DOHH2 (cell line): ENCODE measurements around the gene TTLL8.

Experiments
- H3F3A ChIP-seq: fragments of 200-600 bp; sonication (generic), shearing (Covaris generic); 2 replicates; pipeline ENCODE4 v1.6.0; 2016; ENCODE audit warnings: antibody characterized with exemption, mild to moderate bottlenecking; ENCODE audit not compliant: control insufficient read depth, insufficient read depth
- H3K27ac ChIP-seq: fragments of 200-600 bp; sonication (generic); 2 replicates; pipeline ENCODE4 v1.5.1; 2014; ENCODE audit warnings: low read depth, mild to moderate bottlenecking, low read length, moderate library complexity
- H3K27me3 ChIP-seq: fragments of 200-600 bp; sonication (generic); 2 replicates; pipeline ENCODE4 v1.6.1; 2014; ENCODE audit warnings: mild to moderate bottlenecking, low read length, mixed read lengths; ENCODE audit not compliant: control insufficient read depth
- H3K36me3 ChIP-seq: fragments of 200-600 bp; sonication (generic); 2 replicates; pipeline ENCODE4 v1.6.1; 2014; ENCODE audit warnings: mild to moderate bottlenecking, low read length, moderate library complexity, mixed read lengths; ENCODE audit not compliant: control insufficient read depth
- H3K4me1 ChIP-seq: fragments of 200-600 bp; sonication (generic); 2 replicates; pipeline ENCODE4 v1.6.1; 2014; ENCODE audit warnings: mild to moderate bottlenecking, low read length, mixed read lengths; ENCODE audit not compliant: control insufficient read depth
- H3K4me2 ChIP-seq: fragments of 200-600 bp; sonication (generic); 2 replicates; pipeline ENCODE4 v1.6.0; 2014; ENCODE audit warnings: mild to moderate bottlenecking, low read length, moderate library complexity
- H3K4me3 ChIP-seq: fragments of 200-600 bp; sonication (generic); 2 replicates; pipeline ENCODE4 v1.5.1; 2014; ENCODE audit warnings: mild to moderate bottlenecking, low read length, mixed read lengths
- H3K79me2 ChIP-seq: fragments of 200-600 bp; sonication (generic); 2 replicates; pipeline ENCODE4 v1.6.1; 2014; ENCODE audit warnings: mild to moderate bottlenecking, low read length, mixed read lengths; ENCODE audit not compliant: control insufficient read depth
- H3K9me2 ChIP-seq: fragments of 200-600 bp; sonication (generic); replicated peaks from 2 replicates; pipeline ENCODE4 v1.6.1; 2014; ENCODE audit warnings: mild to moderate bottlenecking, low read length, mixed read lengths; ENCODE audit not compliant: control insufficient read depth
- H3K9me3 ChIP-seq: fragments of 200-600 bp; sonication (generic); 2 replicates; pipeline ENCODE4 v1.6.1; 2014; ENCODE audit warnings: antibody characterized with exemption, low read length, mixed read lengths; ENCODE audit not compliant: control insufficient read depth, insufficient read depth
- H4K20me1 ChIP-seq: fragments of 200-600 bp; sonication (generic); 2 replicates; pipeline ENCODE4 v1.6.0; 2014; ENCODE audit warnings: low read depth, mild to moderate bottlenecking, antibody characterized with exemption, low read length, moderate library complexity; ENCODE audit not compliant: control insufficient read depth, insufficient read depth
- EZH2phosphoT487 ChIP-seq: fragments of 200-600 bp; sonication (generic); IDR thresholded peaks from 2 replicates; pipeline ENCODE4 v1.6.1; 2017; ENCODE audit warnings: borderline replicate concordance, mild to moderate bottlenecking, antibody characterized with exemption, low read length, moderate library complexity, mixed read lengths
- TF ChIP-seq, protein P1 (sequence below): fragments of 200-600 bp; sonication (generic); IDR thresholded peaks from one replicate; pipeline ENCODE4 v1.5.1; 2014; ENCODE audit warnings: antibody characterized with exemption, mild to moderate bottlenecking, low read depth, low read length; ENCODE audit not compliant: poor library complexity, severe bottlenecking

Gene TTLL8

DNA sequence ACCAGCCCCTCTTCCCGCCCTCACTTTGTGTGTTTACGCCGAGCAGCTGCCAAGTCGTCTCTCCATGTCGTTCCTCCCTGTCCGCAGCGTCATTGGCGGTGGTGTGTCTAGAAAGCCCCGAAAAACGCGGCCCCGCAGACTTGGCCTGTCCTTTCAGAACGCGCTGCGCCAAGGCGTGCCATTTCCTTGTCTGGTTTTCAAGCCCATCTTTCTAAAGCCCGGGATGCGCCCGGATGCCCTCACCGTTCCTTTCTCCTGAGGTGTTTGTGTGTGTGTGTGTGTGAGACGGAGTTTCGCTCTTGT is 32.3 kb upstream of the TTLL8 start:
- no peak overlapping the region for H3K4me3 ChIP-seq
- TF ChIP-seq EZH2phosphoT487 = no peak
- TF ChIP-seq, protein P1, sequence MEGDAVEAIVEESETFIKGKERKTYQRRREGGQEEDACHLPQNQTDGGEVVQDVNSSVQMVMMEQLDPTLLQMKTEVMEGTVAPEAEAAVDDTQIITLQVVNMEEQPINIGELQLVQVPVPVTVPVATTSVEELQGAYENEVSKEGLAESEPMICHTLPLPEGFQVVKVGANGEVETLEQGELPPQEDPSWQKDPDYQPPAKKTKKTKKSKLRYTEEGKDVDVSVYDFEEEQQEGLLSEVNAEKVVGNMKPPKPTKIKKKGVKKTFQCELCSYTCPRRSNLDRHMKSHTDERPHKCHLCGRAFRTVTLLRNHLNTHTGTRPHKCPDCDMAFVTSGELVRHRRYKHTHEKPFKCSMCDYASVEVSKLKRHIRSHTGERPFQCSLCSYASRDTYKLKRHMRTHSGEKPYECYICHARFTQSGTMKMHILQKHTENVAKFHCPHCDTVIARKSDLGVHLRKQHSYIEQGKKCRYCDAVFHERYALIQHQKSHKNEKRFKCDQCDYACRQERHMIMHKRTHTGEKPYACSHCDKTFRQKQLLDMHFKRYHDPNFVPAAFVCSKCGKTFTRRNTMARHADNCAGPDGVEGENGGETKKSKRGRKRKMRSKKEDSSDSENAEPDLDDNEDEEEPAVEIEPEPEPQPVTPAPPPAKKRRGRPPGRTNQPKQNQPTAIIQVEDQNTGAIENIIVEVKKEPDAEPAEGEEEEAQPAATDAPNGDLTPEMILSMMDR = no peak
- no peaks in the 10 kb centered on the region for H4K20me1 ChIP-seq
- no peaks in the 10 kb centered on the region for H3K9me2 ChIP-seq
- H3K79me2 ChIP-seq = no peaks in the 10 kb centered on the region
- no peaks in the 10 kb centered on the region for H3K36me3 ChIP-seq
- no peak overlapping the region for H3K27ac ChIP-seq
- peaks cover 12% of the 10 kb centered on the region for H3K9me3 ChIP-seq
- no peaks in the 10 kb centered on the region for H3K4me1 ChIP-seq
- H3F3A ChIP-seq = no peaks in the 10 kb centered on the region
- peaks cover 4% of the 10 kb centered on the region; the same call in 1 of the 2 replicates for H3K27me3 ChIP-seq
- H3K4me2 ChIP-seq = no peak overlapping the region

DNA sequence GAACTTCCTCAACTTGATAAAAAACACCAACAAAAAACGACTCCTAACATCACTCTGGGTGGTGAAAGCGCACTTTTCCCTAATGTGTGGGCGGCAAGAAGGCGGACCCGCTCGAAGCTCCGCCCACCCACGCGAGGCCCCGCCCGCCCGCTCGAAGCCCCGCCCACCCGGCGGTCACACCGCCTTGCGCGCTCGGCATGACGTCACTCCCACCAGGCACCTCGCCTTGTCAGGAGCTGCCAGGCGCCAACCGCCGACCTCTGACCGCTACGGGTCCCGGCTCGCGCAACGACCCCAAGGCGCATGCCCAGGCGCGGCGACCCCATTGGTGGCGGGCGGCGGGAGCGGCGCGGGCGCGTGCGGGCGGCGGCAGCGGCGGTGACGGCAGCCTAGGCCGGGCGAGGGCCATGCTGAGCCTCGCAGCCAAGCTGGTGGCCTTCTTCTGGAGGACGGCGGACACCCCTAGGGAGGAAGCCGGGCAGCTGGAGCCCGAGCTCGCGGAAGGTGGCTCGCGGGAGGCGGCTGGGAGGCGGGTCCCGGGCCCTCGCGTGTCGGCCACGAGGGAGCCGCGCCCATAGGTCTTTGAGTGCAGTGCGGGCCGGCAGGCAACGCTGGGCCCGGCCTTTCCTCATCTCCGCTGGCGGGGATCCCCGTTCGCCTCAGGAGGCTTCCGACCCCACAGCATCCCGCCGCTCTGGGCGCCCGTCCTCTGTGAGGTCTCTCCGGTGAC is 31.7 kb upstream of the TTLL8 start, which contains the start of gene MOV10L1:
MOV10L1 (plus strand) TSS at position 325 of the 730 bp plus-strand sequence; CDS start at position 408, 83 bp downstream.
- H3K36me3 ChIP-seq = no peaks in the 10 kb centered on the region
- H3K9me3 ChIP-seq = peaks cover 12% of the 10 kb centered on the region
- TF ChIP-seq, protein P1 = no peak
- no peak for TF ChIP-seq EZH2phosphoT487
- no peaks in the 10 kb centered on the region for H3K4me1 ChIP-seq
- H3K27ac ChIP-seq = no peak within 1 kb of the TSS
- H3K27me3 ChIP-seq = peaks cover 3% of the 10 kb centered on the region
- no peaks in the 10 kb centered on the region for H3K79me2 ChIP-seq
- no peak within 1 kb of the TSS for H3K4me3 ChIP-seq
- H3F3A ChIP-seq = no peaks in the 10 kb centered on the region
- no peaks in the 10 kb centered on the region for H3K9me2 ChIP-seq
- no peaks in the 10 kb centered on the region for H4K20me1 ChIP-seq
- H3K4me2 ChIP-seq = no peak within 1 kb of the TSS

DNA sequence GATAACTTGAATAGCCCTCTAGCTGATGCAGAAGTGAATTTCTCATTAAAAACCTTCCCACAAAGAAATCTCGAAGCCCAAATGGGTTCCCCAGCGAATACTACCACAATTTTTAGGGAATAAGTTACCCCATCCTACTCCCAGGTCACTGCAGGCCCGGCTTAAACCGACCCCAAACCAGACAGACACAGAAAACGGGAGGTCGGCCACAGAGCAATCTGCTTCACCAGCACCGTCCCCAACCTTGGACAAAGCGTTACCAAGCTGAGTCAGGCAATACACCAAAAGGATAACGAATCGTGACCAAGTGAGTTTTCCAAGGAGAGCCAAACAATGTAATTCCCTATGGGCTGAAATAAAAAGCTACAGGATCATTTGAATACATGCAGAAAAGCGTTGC is 31.1 kb upstream of the TTLL8 start:
- Histone ChIP-seq H3K9me3 (peaks cover 12% of the 10 kb centered on the region), H3K4me2 (no peak overlapping the region), H3K27me3 (peaks cover 8% of the 10 kb centered on the region), H3K9me2 (no peaks in the 10 kb centered on the region), H3K36me3 (no peaks in the 10 kb centered on the region), H3K4me1 (no peaks in the 10 kb centered on the region), H3F3A (no peaks in the 10 kb centered on the region), H3K4me3 (no peak overlapping the region), H4K20me1 (no peaks in the 10 kb centered on the region), H3K27ac (no peak overlapping the region), H3K79me2 (no peaks in the 10 kb centered on the region)
- no peak for TF ChIP-seq EZH2phosphoT487
- TF ChIP-seq, protein P1 = no peak
